Measurements from ENCODE around the gene PRMT1.
A peak's percentile ranks its signal among the peaks of the same experiment; 100 is the strongest.

Gene PRMT1

GRCh38 chr19:49672131-49672919 is 4.7 kb upstream of the PRMT1 start:
- no peak for FAIRE-seq

DNA sequence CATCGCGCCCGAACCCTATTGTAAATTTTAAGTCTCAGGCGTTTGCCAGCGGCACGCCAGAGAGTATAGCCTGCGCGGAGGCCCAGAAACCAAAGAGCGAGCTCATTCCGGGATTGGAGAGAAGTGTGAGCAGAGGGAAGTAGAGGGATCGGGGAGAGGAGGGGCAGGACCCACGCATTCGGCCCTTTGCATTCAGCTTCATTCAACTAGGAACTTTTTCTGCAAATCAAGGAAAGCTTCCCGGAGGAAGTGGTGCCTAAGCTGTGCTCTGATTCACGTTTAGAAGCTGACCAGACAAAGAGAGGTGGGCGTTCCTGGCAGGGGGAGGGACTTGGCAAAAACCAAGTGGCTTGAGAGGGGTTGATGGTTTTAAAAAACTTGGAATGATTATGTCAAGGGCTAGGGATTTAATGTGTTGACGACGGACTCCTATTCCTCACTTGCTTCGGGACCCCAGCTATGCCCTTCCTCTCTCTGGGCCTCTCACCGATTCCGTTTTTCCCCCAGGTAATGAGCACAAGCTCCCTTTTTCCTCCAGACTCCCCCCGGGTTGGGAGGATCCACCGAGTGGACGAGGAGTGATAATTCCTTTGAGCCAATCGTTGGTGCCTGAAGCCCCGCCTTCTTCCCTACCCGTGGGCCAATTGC is 811 bp upstream of the PRMT1 start:
- FAIRE-seq: no peak

GRCh38 chr19:49676784-49677230 is 264 bp upstream of the PRMT1 start:
- FAIRE-seq: peak; percentile 100

- no peak for FAIRE-seq
Observed at GRCh38 chr19:49677901-49678674, 1.0 kb downstream of the PRMT1 start.

GRCh38 chr19:49678985-49679770 is 2.1 kb downstream of the PRMT1 start:
- no peak for FAIRE-seq

DNA sequence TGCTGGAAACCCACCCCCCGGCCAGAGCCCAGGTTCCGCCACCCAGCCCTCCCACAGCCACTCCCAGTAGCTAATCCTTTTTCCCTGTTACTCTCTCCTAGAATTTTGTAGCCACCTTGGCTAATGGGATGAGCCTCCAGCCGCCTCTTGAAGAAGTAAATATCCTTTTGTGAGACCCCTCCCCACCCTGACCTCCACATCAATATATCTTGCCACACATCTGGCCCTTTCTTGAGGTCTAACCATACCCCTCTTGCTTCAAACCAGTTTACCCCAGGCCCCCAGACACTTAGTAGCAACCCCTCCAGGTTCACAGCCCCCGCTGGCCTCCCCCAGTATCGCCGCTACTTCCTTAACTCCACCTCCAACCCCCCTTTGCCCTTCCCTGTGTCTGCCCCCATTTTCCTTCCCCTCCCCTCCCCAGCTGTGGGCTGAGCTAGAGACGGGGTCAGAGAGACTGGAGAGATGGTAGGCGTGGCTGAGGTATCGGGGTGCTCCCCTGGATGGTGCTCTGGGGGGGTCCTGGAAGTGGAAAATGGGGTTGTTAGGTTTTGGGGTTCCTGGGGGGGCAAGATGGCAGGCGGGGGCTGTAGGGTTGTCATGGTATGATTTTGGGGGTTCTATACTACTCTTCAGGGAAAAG is 2.8 kb downstream of the PRMT1 start:
- no peak for FAIRE-seq

DNA sequence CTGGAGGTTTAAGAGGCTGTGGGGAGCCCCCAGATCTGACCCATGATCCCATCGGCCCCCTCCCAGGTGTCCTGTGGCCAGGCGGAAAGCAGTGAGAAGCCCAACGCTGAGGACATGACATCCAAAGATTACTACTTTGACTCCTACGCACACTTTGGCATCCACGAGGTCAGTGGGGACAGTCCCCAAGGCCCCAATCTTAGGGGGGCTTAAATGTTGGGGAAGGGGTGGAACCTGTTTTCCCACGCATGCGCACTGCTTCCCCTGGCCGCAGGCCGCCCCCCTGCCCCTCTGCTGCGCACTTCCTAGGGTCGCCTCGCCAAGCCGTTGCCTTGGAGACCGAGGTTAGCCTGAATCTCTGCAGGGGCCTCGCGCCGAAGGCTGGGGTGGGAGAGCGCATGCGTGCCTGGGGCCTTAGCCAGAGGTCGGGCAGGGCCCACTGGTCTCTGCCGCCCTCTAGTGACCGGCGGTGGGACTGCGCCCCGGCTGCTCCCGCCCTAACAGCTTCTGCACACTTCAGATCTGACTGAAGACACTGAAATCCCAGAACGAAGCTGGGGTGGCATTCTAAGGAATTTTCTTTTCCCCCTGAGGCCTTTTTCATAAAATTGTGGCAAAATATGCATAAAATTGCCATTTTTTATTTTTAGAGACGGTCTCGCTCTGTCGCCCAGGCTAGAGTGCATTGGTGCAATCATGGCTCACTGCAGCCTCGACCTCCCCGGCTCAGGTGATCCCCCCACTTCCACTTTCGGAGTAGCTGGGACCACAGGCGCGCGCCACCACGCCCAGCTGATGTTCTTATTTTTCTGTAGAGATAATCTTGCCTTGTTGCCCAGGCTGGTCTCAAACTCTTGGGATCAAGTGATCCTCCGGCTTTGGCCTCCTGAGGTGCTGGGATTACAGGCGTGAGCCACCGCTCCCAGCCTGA is 3.6 kb downstream of the PRMT1 start:
- no peak for FAIRE-seq

DNA sequence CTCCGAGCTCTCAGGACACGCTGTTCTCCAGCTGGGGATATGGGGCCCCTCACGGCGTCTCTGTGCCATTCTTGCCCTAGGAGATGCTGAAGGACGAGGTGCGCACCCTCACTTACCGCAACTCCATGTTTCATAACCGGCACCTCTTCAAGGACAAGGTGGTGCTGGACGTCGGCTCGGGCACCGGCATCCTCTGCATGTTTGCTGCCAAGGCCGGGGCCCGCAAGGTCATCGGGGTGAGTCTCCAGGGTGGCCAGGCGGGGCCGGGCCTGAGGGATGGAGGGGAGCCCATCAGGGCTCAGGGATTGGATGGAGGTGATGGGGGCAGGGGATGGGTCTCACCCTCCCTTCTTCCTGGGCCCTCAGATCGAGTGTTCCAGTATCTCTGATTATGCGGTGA is 4.8 kb downstream of the PRMT1 start:
- FAIRE-seq: no peak

DNA sequence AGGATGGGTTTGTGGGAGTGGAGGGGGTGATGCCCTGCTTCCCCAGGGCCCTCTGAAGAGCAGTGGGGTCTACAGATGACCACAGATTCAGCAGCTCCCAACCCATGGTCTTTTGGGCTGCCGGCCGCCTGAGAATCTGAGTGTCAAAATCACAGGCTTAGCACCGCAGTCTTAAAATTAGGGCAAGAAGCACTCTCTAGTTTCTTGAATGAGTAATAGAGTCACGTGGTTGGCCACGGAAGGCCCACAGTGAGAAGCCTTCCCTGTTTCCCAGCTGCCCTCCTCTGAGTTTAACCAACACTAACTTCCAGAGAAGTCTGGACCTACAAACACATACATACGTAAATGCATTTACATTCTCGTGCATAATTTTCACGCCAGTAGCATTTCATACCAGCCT is 5.2 kb downstream of the PRMT1 start:
- FAIRE-seq: no peak

DNA sequence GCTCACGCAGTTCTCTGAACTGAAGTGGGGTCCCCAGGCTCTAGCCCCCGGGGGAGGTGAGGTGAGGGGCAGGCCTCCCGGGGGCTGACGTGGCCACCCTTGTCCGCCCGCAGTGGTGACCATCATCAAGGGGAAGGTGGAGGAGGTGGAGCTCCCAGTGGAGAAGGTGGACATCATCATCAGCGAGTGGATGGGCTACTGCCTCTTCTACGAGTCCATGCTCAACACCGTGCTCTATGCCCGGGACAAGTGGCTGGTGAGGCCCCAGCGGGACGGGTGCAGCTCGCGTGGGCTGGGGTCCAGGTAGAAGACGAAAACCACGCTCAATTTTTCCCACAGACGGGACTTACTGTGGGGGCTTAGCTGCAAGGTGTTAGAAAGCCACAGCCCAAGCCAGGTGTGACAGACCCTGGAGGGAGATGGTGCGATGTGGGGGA is 6.8 kb downstream of the PRMT1 start:
- no peak for FAIRE-seq

- no peak for FAIRE-seq
Observed at GRCh38 chr19:49684251-49684982, 7.3 kb downstream of the PRMT1 start.

- no peak for FAIRE-seq
Observed at GRCh38 chr19:49684983-49685553, 8.0 kb downstream of the PRMT1 start.

- no peak for FAIRE-seq
Observed at GRCh38 chr19:49685845-49686332, 8.8 kb downstream of the PRMT1 start.

DNA sequence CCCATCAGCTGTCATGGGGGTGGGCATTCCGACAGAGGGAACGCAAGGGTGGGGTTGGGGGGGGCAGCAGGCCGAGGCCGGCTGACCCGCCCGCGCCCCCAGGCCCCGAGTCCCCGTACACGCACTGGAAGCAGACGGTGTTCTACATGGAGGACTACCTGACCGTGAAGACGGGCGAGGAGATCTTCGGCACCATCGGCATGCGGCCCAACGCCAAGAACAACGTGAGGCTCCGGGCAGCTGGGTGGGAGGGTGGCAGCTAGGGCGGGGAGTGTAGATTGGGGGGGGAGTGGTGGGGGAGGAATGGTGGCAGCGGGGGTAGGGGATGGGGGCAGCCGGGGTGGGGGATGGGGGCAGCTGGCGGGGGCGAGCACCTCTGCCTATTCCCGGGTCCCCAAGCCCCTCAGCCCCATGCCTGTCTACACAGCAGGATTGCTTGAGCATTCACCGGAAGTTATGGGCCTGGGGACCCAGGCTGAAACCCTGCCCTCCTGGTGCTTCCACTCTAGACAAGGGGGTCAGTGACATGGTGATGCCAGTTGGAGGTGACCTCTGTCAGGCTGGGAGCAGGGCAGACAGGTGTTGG is 9.5 kb downstream of the PRMT1 start:
- no peak for FAIRE-seq

DNA sequence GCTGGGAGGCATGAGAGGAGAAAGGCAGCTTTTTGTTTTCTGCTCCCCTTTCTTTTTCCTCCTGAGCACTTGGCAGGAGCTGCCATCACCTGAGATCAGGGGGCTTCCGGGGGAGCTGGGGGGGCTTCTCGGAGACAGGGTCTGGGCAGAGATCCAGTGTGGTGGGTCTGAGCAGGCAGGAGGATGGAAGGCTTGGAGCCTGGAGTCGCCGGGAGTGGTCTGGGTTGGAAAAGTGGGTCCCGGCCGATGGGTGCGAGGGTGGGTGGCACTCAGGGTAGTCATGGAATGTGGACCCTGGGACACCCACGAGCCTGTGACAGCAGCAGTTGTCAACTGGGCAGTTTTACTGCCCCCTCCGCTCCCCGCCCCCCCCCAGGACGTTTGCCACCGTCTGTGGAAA is 10.1 kb downstream of the PRMT1 start:
- no peak for FAIRE-seq

GRCh38 chr19:49687566-49688316 is 10.7 kb downstream of the PRMT1 start:
- FAIRE-seq: no peak

DNA sequence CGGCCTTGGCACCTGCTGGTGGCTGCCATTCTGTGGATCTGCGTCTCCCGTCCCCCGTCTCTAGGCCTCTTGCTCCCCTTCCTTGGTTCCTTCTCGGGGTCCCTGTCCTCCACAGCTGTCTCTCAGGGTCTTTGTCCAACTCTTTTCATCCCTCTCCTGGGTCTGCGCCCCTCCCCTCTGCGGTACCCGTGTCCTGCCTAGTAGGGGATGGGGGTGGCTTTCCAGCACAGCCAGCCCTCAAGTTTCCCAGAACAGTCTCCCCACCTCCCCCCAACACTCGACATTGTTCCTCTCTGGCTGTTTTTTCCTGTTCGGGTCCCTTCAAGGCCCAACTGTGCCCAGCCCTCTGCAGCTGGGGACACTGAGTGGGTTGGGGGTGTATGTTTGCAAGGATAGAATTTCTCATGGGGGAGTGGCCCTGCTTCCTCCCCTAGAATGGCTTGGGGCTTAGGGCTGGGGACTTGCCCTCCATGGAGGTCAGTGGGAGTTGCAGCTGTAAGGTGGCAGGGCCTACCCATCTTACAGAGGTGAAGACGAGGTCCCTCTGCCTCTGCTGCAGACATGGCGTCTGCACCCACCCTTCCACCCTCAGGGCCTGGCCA is 11.6 kb downstream of the PRMT1 start:
- no peak for FAIRE-seq
